Activated CD8-positive, alpha-beta T cell treated with anti-CD3 and anti-CD28 coated beads, Interleukin-2, amount 10 ng/mL, durations not matched to agents 7 days and 5 days (primary cell): ENCODE data around the gene AFAP1. TPM values are rescaled to one million over a fixed set of nuclear protein-coding genes. Genes with fewer than 3 reads are reported as not detected.
A peak's percentile ranks its signal among the peaks of the same experiment; 100 is the strongest.

Source experiments
- ATAC-seq: fragments of 150-1000 bp; cut with Tn5 transposase; one replicate; pipeline ENCODE4 v1.10.0; 2021; ENCODE audit warnings: moderate library complexity
- CTCF ChIA-PET: fragments of 350-600 bp; sonication (Branson Sonifier 250); formaldehyde crosslinking; loops from one replicate; lab custom pipeline; 2021; ENCODE audit warnings: antibody characterized with exemption; lab: Charles Lee
- POLR2A ChIA-PET: fragments of 350-600 bp; sonication (Branson Sonifier 250); formaldehyde crosslinking; loops from one replicate; lab custom pipeline; 2021; ENCODE audit warnings: antibody characterized with exemption; lab: Charles Lee
- DNase-seq: peaks from one replicate; pipeline ENCODE4 v3.0.0-alpha.2; 2020
- H3K27ac Mint-ChIP-seq: one replicate; pipeline ENCODE4 v1.8.0; 2021; ENCODE audit warnings: mild to moderate bottlenecking, mixed read lengths
- H3K27me3 Mint-ChIP-seq: one replicate; pipeline ENCODE4 v1.8.0; 2021; ENCODE audit warnings: low read depth, mixed read lengths
- H3K36me3 Mint-ChIP-seq: one replicate; pipeline ENCODE4 v1.8.0; 2021; ENCODE audit warnings: low read depth, mixed read lengths
- H3K4me1 Mint-ChIP-seq: one replicate; pipeline ENCODE4 v1.8.0; 2021; ENCODE audit warnings: low read depth, mixed read lengths
- H3K4me3 Mint-ChIP-seq: one replicate; pipeline ENCODE4 v1.8.0; 2021; ENCODE audit warnings: mild to moderate bottlenecking, mixed read lengths
- H3K9me3 Mint-ChIP-seq: one replicate; pipeline ENCODE4 v1.8.0; 2022; ENCODE audit warnings: mixed read lengths; ENCODE audit not compliant: insufficient read depth
- total RNA-seq, 2 experiments: library from RNA; stranded (reverse); gene quantifications; one replicate each; pipeline ENCODE4 v1.2.3, GENCODE V29; 2021

Gene AFAP1
- total RNA-seq, 2 experiments from 2014 or later = 5.3 to 6.2 TPM

DNA sequence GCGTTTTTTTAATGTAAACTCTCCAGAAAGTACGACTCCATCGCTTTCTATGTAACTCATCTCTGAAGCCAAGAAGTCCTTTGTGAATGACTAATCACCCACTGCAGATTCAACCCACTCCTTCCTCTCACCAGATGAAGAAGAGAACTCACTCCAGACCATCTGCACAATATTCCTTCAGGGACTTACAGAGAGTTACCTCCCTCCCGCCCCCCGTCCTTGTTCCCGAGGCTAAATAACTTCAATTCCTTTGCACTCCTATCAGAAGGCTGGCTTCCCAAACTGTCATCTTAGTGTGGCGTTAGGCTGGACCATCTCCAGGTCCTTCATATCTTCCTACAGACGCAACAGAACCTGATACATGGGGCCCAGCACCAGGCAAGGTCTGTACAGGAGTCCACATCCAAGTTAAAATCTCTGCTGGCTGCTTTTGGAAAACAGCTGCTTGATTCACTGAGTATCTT, 82.4 kb downstream of the AFAP1 start:
- no peak overlapping the region for H3K4me3 Mint-ChIP-seq
- peaks cover 11% of the 10 kb centered on the region for H3K36me3 Mint-ChIP-seq
- ATAC-seq (no peak), DNase-seq (no peak)
- H3K27ac Mint-ChIP-seq = no peak overlapping the region
- peaks cover 2% of the 10 kb centered on the region for H3K27me3 Mint-ChIP-seq
- POLR2A ChIA-PET = no interaction called here
- peaks cover 47% of the 10 kb centered on the region for H3K4me1 Mint-ChIP-seq
- no peaks in the 10 kb centered on the region for H3K9me3 Mint-ChIP-seq
- CTCF ChIA-PET = interaction anchor here (1.0 to 1.3 kb wide), 3 partner anchors 13 to 55 kb away, joined by 3 to 5 read pairs (median 3); no protein-coding TSS in a partner anchor

DNA sequence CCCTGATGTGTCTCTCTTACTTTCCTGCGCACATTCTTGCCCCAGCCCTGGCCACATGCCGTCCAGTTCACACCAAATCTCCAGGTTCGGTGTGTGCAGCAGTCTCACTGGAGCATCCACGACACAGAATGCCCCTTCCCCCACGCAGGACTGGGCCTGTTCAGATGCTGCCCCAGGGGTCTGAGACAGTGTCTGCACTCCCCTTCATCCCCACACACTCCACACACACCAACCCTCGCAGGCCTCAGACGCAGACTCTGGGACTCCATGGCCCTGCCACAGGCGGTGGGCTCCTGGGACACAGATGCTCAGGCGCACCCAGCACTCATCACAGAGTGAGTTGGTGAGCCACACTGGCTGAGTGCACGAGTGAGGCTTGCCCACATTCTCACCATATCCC, 83.9 kb downstream of the AFAP1 start:
- peaks cover 11% of the 10 kb centered on the region for H3K36me3 Mint-ChIP-seq
- H3K4me3 Mint-ChIP-seq = no peak overlapping the region
- ChIA-PET CTCF (interaction anchor here (1.3 kb wide), 1 partner anchor 11 kb away, joined by 3 read pairs; no protein-coding TSS in a partner anchor), POLR2A (interaction anchor here (1.2 to 1.3 kb wide), 2 partner anchors 9 to 13 kb away, joined by 4 to 6 read pairs; no protein-coding TSS in a partner anchor)
- peak overlapping the region; percentile 92 for H3K27ac Mint-ChIP-seq
- peaks cover 56% of the 10 kb centered on the region for H3K4me1 Mint-ChIP-seq
- H3K9me3 Mint-ChIP-seq = no peaks in the 10 kb centered on the region
- H3K27me3 Mint-ChIP-seq = peaks cover 2% of the 10 kb centered on the region
- DNase-seq (no peak), ATAC-seq (no peak)

DNA sequence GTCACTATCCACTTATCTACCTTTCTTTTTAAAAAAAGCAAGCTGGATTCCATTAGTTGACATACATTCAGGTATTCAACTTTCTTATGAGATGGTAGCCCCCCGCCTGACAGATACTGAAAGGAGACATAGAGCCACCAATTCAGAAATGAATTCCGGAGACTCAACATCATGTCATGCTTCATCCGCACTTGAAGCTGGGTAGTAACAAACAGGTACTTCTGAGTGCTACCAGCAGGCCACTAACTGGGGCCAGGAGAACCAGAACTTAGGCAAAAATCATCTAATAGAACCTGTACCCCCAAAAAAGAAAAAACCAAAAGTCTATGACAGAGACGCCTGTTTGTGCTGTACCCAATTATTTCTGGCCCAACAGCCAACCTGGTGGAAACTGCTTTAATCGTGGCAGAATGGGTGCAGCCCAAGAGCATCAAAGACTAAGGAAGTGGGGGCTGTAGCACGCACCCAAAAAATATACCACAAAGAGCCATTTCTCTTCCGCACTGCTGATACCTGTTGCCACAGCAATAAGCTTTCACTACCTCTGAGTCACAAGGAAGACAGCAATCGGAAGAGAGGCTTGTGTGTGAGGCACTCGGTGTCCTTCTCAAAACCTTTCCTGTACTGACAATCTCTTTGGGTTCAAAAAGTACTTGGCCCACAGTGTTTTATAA, 84.8 kb downstream of the AFAP1 start:
- Mint-ChIP-seq H3K27ac (peak overlapping the region; percentile 92), H3K9me3 (no peaks in the 10 kb centered on the region), H3K36me3 (peaks cover 11% of the 10 kb centered on the region), H3K4me1 (peaks cover 64% of the 10 kb centered on the region), H3K27me3 (peaks cover 2% of the 10 kb centered on the region), H3K4me3 (peak overlapping the region; percentile 55)
- CTCF ChIA-PET = interaction anchor here (0.9 to 2.5 kb wide), 5 partner anchors 9 to 52 kb away, joined by 3 to 41 read pairs (median 3); no protein-coding TSS in a partner anchor
- ATAC-seq (peak; percentile 97), DNase-seq (peak; percentile 84)
- POLR2A ChIA-PET = interaction anchor here (0.8 to 1.5 kb wide), 8 partner anchors 10 to 54 kb away, joined by 3 to 11 read pairs (median 5); no protein-coding TSS in a partner anchor

DNA sequence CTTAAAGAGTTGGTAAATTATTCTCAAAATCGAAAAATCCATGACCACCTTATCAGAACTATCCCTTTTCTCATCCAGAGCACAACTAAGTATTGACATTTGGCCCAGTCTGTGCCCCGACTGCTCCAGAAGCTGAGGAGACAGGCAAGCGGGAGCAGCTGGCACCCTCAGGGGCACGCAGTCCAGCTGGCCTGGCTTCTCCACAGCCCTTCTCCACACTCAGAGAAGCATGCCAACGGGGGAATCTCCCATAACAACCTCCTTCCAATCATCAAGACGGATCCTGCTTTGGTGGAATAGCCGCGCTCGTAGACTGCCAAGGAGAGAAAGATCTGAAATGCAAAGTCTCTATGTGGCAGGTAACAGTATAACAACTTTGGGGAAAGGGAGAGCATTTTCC, 85.4 kb downstream of the AFAP1 start:
- H3K9me3 Mint-ChIP-seq = no peaks in the 10 kb centered on the region
- H3K4me1 Mint-ChIP-seq = peaks cover 64% of the 10 kb centered on the region
- ChIA-PET CTCF (interaction anchor here (0.9 to 2.5 kb wide), 5 partner anchors 9 to 52 kb away, joined by 3 to 41 read pairs (median 3); no protein-coding TSS in a partner anchor), POLR2A (interaction anchor here (1.0 to 1.5 kb wide), 4 partner anchors 10 to 55 kb away, joined by 3 to 11 read pairs (median 6); no protein-coding TSS in a partner anchor)
- peaks cover 11% of the 10 kb centered on the region for H3K36me3 Mint-ChIP-seq
- peak overlapping the region; percentile 92 for H3K27ac Mint-ChIP-seq
- peaks cover 2% of the 10 kb centered on the region for H3K27me3 Mint-ChIP-seq
- ATAC-seq (no peak), DNase-seq (no peak)
- peak overlapping the region; percentile 55 for H3K4me3 Mint-ChIP-seq

DNA sequence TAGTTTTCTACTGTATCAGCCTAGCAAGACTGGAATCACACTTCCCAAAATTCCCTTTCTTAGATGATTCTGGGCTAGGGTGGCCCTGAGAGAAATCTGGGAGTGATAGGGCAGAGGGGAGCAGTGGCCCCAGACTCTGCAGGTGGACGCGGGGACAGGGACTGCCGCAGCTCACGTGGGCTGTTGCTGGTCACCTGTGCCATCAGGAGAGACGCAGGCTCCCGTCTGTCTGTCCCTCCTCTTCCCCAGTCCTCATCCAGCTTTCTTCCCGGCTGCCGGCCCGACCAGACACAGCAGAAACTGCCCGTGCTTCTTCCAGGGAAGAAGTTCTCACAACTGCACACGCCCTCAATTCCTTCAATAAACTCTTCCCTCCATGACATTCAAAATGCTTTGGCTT, 86.4 kb downstream of the AFAP1 start:
- Mint-ChIP-seq H3K9me3 (no peaks in the 10 kb centered on the region), H3K27me3 (peaks cover 2% of the 10 kb centered on the region), H3K36me3 (peaks cover 11% of the 10 kb centered on the region), H3K4me3 (no peak overlapping the region), H3K4me1 (peaks cover 62% of the 10 kb centered on the region), H3K27ac (peak overlapping the region; percentile 92)
- no peak for ATAC-seq
- ChIA-PET CTCF (interaction anchor here (2.5 kb wide), 1 partner anchor 8 kb away, joined by 41 read pairs; no protein-coding TSS in a partner anchor), POLR2A (no interaction called here)
- DNase-seq = no peak

DNA sequence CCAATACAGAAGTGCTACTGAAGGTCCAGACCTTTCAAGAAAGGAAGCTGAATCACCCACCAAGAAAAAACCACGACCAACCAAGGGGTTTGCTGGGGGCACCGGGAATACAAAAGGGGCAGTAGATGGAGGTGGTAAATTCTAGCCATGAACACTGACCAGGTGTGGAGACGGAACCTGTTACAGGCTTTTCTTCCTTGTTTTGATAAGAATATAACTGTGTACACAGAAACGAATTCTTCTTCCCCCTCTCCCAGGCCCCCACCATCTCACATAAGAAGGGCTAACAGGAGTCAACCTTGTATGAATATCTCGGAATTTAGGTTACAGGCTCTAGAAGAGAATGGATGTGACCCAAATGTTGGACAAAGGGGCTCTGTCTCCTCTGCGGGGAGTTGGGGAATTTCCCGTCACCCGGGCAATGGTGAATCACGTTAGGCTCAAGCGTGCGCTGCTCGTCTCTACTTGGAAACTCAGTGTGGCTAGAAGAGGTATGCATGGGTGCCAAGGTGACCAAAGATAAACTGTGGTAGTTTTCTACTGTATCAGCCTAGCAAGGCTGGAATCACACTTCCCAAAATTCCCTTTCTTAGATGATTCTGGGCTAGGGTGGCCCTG, 87.0 kb downstream of the AFAP1 start:
- H3K27ac Mint-ChIP-seq = no peak overlapping the region
- no peak for DNase-seq
- H3K4me3 Mint-ChIP-seq = no peak overlapping the region
- H3K9me3 Mint-ChIP-seq = no peaks in the 10 kb centered on the region
- H3K36me3 Mint-ChIP-seq = peaks cover 11% of the 10 kb centered on the region
- ChIA-PET CTCF (interaction anchor here (1.0 kb wide), 1 partner anchor 9 kb away, joined by 5 read pairs; no protein-coding TSS in a partner anchor), POLR2A (no interaction called here)
- H3K27me3 Mint-ChIP-seq = peaks cover 2% of the 10 kb centered on the region
- H3K4me1 Mint-ChIP-seq = peaks cover 59% of the 10 kb centered on the region
- no peak for ATAC-seq

DNA sequence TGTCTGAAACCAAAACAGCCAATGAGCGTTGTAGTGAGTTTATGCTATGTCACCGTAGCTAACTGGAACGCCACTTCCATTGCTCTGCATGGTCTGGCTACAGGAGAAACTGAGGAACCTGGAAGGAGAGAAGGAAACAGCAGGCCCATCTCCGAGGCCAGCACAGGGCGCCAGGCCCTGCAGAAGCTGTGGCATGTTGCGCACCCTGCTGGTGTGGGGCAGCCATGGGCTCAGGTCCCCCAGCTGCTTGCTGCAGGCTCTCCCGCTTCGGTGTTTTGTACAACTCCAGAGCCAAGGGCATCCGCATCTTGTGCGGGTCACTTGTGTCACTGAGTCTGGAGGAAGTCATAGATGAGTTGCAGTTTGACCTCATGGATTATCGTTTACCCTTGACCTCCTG, 89.2 kb downstream of the AFAP1 start:
- Mint-ChIP-seq H3K36me3 (peaks cover 11% of the 10 kb centered on the region), H3K4me1 (peaks cover 46% of the 10 kb centered on the region)

DNA sequence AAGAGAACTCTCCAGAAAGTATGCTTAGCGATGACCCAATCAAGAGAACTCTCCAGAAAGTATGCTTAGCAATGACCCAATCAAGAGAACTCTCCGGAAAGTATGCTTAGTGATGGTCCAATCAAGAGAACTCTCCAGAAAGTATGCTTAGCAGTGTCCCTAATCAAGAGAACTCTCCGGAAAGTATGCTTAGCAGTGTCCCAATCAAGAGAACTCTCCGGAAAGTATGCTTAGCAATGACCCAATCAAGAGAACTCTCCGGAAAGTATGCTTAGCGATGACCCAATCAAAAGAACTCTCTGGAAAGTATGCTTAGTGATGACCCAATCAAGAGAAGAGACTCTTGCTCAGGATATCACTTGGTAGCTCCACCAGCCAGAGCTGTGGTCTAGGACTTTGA, 92.5 kb downstream of the AFAP1 start:
- CTCF ChIA-PET = interaction anchor here (5.8 kb wide), 1 partner anchor 44 kb away, joined by 64 read pairs; no protein-coding TSS in a partner anchor
- no peaks in the 10 kb centered on the region for H3K9me3 Mint-ChIP-seq
- no peak overlapping the region for H3K27ac Mint-ChIP-seq
- H3K27me3 Mint-ChIP-seq = no peaks in the 10 kb centered on the region
- no peak overlapping the region for H3K4me3 Mint-ChIP-seq
- POLR2A ChIA-PET = no interaction called here
- peaks cover 2% of the 10 kb centered on the region for H3K36me3 Mint-ChIP-seq
- ATAC-seq (no peak), DNase-seq (no peak)
- peaks cover 34% of the 10 kb centered on the region for H3K4me1 Mint-ChIP-seq

More for the DNA sequence above, 89.2 kb downstream of the AFAP1 start:
- Mint-ChIP-seq H3K27me3 (peaks cover 2% of the 10 kb centered on the region), H3K27ac (no peak overlapping the region), H3K4me3 (no peak overlapping the region), H3K9me3 (no peaks in the 10 kb centered on the region)
- no peak for ATAC-seq
- CTCF ChIA-PET = interaction anchor here (1.0 to 2.2 kb wide), 4 partner anchors 19 to 114 kb away, joined by 3 to 11 read pairs (median 5); no protein-coding TSS in a partner anchor
- POLR2A ChIA-PET = interaction anchor here (0.8 kb wide), 1 partner anchor 29 kb away, joined by 3 read pairs; no protein-coding TSS in a partner anchor
- no peak for DNase-seq

DNA sequence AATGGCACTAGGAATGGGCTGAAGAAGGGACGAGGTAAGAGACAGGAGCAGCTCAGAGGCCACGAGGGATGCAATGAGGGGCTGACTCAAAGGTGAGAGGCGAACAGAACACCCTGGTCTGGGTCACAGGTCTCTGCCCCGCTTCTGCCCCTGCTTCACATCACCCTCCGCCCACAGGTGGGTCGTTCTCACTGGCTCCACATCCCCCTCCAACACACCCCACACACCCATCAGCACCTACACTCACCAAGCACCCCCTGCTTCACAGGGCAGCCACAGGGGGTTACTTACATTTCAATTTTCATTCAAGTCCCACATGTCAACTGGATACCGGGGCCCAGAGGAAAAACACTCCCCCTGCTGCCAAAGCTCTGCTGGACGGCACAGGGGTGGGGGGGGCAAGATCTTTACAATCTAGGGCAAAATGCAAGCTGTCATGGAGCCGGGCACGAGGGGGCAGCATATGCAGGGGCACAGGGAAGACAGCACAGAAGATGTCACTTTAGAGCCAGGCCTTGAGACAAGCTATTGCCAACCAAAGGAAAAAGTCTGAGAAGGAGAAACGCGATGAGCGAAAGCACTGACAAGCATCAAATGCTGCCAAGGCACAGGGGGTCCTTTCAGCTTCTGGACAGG, 94.0 kb downstream of the AFAP1 start:
- no peak overlapping the region for H3K27ac Mint-ChIP-seq
- DNase-seq (no peak), ATAC-seq (no peak)
- H3K27me3 Mint-ChIP-seq = no peaks in the 10 kb centered on the region
- ChIA-PET POLR2A (no interaction called here), CTCF (interaction anchor here (0.9 to 5.8 kb wide), 12 partner anchors 9 to 63 kb away, joined by 3 to 64 read pairs (median 6); no protein-coding TSS in a partner anchor)
- no peak overlapping the region for H3K4me3 Mint-ChIP-seq
- no peaks in the 10 kb centered on the region for H3K9me3 Mint-ChIP-seq
- H3K4me1 Mint-ChIP-seq = peaks cover 24% of the 10 kb centered on the region
- H3K36me3 Mint-ChIP-seq = peaks cover 2% of the 10 kb centered on the region

DNA sequence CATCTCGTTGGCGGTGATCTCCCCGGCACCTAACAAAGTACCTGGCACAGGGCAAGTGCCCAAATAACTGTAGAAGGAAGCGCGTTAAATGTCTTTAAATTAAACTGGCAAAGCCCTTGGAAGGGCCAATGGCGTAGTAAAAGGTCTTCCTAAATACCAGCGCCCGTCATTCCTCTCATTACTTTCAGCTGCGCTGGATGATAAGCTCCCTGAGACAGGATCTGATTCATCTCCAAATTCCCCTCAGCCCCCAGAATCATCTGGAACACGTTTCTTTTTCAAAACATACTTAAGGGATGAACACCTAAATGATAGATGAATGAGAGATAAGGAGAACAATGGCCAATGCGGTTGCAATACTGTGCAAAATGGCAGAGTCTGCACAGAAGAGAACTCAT, 95.1 kb downstream of the AFAP1 start:
- ChIA-PET CTCF (interaction anchor here (0.9 to 5.8 kb wide), 21 partner anchors 8 to 143 kb away, joined by 3 to 64 read pairs (median 7); partner anchors contain the start of gene AFAP1), POLR2A (interaction anchor here (0.7 to 1.4 kb wide), 2 partner anchors 10 to 39 kb away, joined by 3 to 11 read pairs; no protein-coding TSS in a partner anchor)
- Mint-ChIP-seq H3K27ac (no peak overlapping the region), H3K36me3 (peaks cover 2% of the 10 kb centered on the region), H3K4me3 (no peak overlapping the region), H3K27me3 (no peaks in the 10 kb centered on the region), H3K4me1 (peaks cover 17% of the 10 kb centered on the region), H3K9me3 (no peaks in the 10 kb centered on the region)
- DNase-seq (no peak), ATAC-seq (no peak)
